Tibial nerve (tissue), 3 donors: ENCODE measurements around the gene KCNK2.

Experiments used
- CTCF ChIP-seq, 5 experiments: fragments of 200-600 bp in 3 of 5; fragments of 450-650 bp in 2 of 5; sonication (generic) in 3 of 5; IDR thresholded peaks; one replicate each; pipeline ENCODE4 v1.5.1; 2016 to 2019; ENCODE audit warnings: antibody characterized with exemption in 5 of 5, mild to moderate bottlenecking in 3 of 5, moderate library complexity in 2 of 5
- POLR2A ChIP-seq, 2 donors: fragments of 450-650 bp; IDR thresholded peaks; one replicate each; pipeline ENCODE4 v1.6.1; 2017; ENCODE audit warnings: antibody characterized with exemption in 2 of 2, mild to moderate bottlenecking in 2 of 2, moderate library complexity in 2 of 2

GRCh38 chr1:215198021-215198420 is 115.5 kb downstream of the KCNK2 start:
- no peak for TF ChIP-seq CTCF (IDR thresholded peaks at IDR 0.05)
- no peak for TF ChIP-seq POLR2A (IDR thresholded peaks at IDR 0.05)
